Endothelial cell of umbilical vein (primary cell): Measurements from ENCODE around the gene MACROH2A1. TPM values are rescaled to one million over a fixed set of nuclear protein-coding genes. Genes with fewer than 3 reads are reported as not detected.

ENCODE experiments used
- BruUV-seq: library from RNA; stranded (reverse); fragments of 400-500 nt; replicated peaks from 2 replicates; lab custom pipeline; 2021; lab: Mats Ljungman, UMichigan
- CTCF ChIA-PET: fragments of 300-600, 350-600 bp; sonication (Branson Sonifier 250); formaldehyde crosslinking; loops from one replicate; lab custom pipeline; 2021; ENCODE audit warnings: antibody characterized with exemption, inconsistent platforms; lab: Charles Lee
- POLR2A ChIA-PET: fragments of 300-600, 350-600 bp; sonication (Branson Sonifier 250); formaldehyde crosslinking; loops from one replicate; lab custom pipeline; 2021; ENCODE audit warnings: antibody characterized with exemption, inconsistent platforms; lab: Charles Lee
- DNase-seq: peaks from one replicate; pipeline ENCODE4 v3.0.0-alpha.2; 2011; ENCODE audit warnings: low read depth, low spot score
- FAIRE-seq: peaks from 2 replicates; lab custom pipeline; 2011; peaks lifted over from hg19 to GRCh38; lab: Jason Lieb, UNC
- H2AFZ ChIP-seq: 2 replicates; pipeline ENCODE4 v1.6.0; 2012; ENCODE audit warnings: low read depth, low read length, control low read depth, inconsistent platforms
- H3K27ac ChIP-seq: 2 replicates; pipeline ENCODE4 v1.5.1; 2011; ENCODE audit warnings: low read depth, mild to moderate bottlenecking, control low read depth, low read length, moderate library complexity; ENCODE audit not compliant: insufficient read depth
- H3K27me3 ChIP-seq, 2 experiments: 2 replicates each; pipeline versions ENCODE4 v1.6.0 to v1.6.1; 2011; ENCODE audit warnings: low read length in 2 of 2, mixed read lengths in 1 of 2; ENCODE audit not compliant: control insufficient read depth in 2 of 2, insufficient read depth in 2 of 2
- H3K36me3 ChIP-seq, 2 experiments: 2 replicates in 1 of 2; 3 replicates in 1 of 2; pipeline ENCODE4 v1.5.1; 2011; ENCODE audit warnings: low read length in 2 of 2, mild to moderate bottlenecking in 1 of 2, moderate library complexity in 1 of 2; ENCODE audit not compliant: control insufficient read depth in 2 of 2, insufficient read depth in 2 of 2; ENCODE audit errors: extremely low read depth in 1 of 2
- H3K4me1 ChIP-seq: 3 replicates; pipeline ENCODE4 v1.5.1; 2011; ENCODE audit warnings: mild to moderate bottlenecking, low read length; ENCODE audit not compliant: control insufficient read depth, insufficient read depth; ENCODE audit errors: extremely low read depth
- H3K4me2 ChIP-seq: 2 replicates; pipeline ENCODE4 v1.6.1; 2011; ENCODE audit warnings: low read length, control low read depth, mixed read lengths; ENCODE audit not compliant: insufficient read depth
- H3K4me3 ChIP-seq, 3 experiments: fragments of 200-600 bp in 1 of 3; sonication (generic), shearing (Covaris generic) in 1 of 3; replicated peaks in 1 of 3; 2 replicates each; pipeline ENCODE4 v1.5.1; 2011 to 2016; ENCODE audit warnings: control low read depth in 3 of 3, low read length in 3 of 3, mild to moderate bottlenecking in 2 of 3, inconsistent platforms in 1 of 3, low read depth in 1 of 3, moderate library complexity in 1 of 3; ENCODE audit not compliant: insufficient read depth in 1 of 3
- H3K79me2 ChIP-seq: 2 replicates; pipeline ENCODE4 v1.6.0; 2012; ENCODE audit warnings: low read length, inconsistent platforms; ENCODE audit not compliant: control insufficient read depth, insufficient read depth
- H3K9ac ChIP-seq: replicated peaks from 2 replicates; pipeline ENCODE3; 2011; ENCODE audit warnings: low read length, control low read depth; ENCODE audit not compliant: insufficient read depth; ENCODE audit errors: extremely low read depth
- H3K9me1 ChIP-seq: replicated peaks from 3 replicates; pipeline ENCODE4 v1.6.0; 2011; ENCODE audit warnings: mild to moderate bottlenecking, low read length; ENCODE audit not compliant: control insufficient read depth, insufficient read depth; ENCODE audit errors: extremely low read depth
- H3K9me3 ChIP-seq: replicated peaks from 2 replicates; pipeline ENCODE4 v1.5.1; 2012; ENCODE audit warnings: low read length, inconsistent platforms; ENCODE audit not compliant: control insufficient read depth, insufficient read depth
- H4K20me1 ChIP-seq: replicated peaks from 2 replicates; pipeline ENCODE3; 2011; ENCODE audit warnings: mild to moderate bottlenecking, low read length; ENCODE audit not compliant: control insufficient read depth, insufficient read depth; ENCODE audit errors: extremely low read depth
- EZH2 ChIP-seq: IDR thresholded peaks from 2 replicates; pipeline ENCODE4 v1.6.1; 2012; ENCODE audit warnings: borderline replicate concordance, low read depth, mild to moderate bottlenecking, moderate library complexity, low read length, inconsistent platforms; ENCODE audit not compliant: severe bottlenecking
- GATA2 ChIP-seq: IDR thresholded peaks from 2 replicates; pipeline ENCODE4 v1.7.0; 2011; ENCODE audit warnings: low read depth, mild to moderate bottlenecking, moderate library complexity, mixed read lengths, low read length; ENCODE audit not compliant: insufficient read length, insufficient read depth
- JUN ChIP-seq: IDR thresholded peaks from 2 replicates; pipeline ENCODE4 v1.6.1; 2011; ENCODE audit warnings: borderline replicate concordance, low read depth; ENCODE audit not compliant: insufficient read length, insufficient read depth
- POLR2A ChIP-seq: IDR thresholded peaks from 2 replicates; pipeline ENCODE4 v1.6.1; 2012; ENCODE audit warnings: low read depth, mild to moderate bottlenecking, control low read depth, low read length
- POLR2AphosphoS5 ChIP-seq: IDR thresholded peaks from 2 replicates; pipeline ENCODE4 v1.6.1; 2012; ENCODE audit warnings: low read depth, mild to moderate bottlenecking, control low read depth, low read length, moderate library complexity; ENCODE audit not compliant: insufficient read depth
- dilution Hi-C: fragments of 300-500 bp; cut with MboI; formaldehyde crosslinking; loops from one replicate; pipeline ENCODE4 v1.15.0; 2019; ENCODE audit warnings: low sequenced_read_pairs; ENCODE audit not compliant: extremely low pct_ligation_motif_present
- intact Hi-C: fragments of 100-400 bp; cut with micrococcal nuclease; formaldehyde crosslinking; loops from one replicate; pipeline ENCODE4 v1.10.0; 2022
- polyA plus RNA-seq, 4 experiments: library from polyadenylated mRNA; depleted of rRNA in 3 of 4; stranded (reverse) in 3 of 4; unstranded in 1 of 4; fragments of >200 nt; gene quantifications; 2 replicates each; pipeline versions ENCODE4 v1.2.1 to v1.2.3, GENCODE V29; 2011 to 2012; ENCODE audit warnings: missing spikeins in 1 of 4
- total RNA-seq: library from RNA; stranded (reverse); gene quantifications from 2 replicates; pipeline ENCODE4 v1.2.3, GENCODE V29; 2021
- TF ChIP-seq, protein P1 (sequence below), 2 donors: IDR thresholded peaks; 1 replicate in 1 of 2; 2 replicates in 1 of 2; pipeline ENCODE4 v1.5.1; 2011; ENCODE audit warnings: low read length in 2 of 2, mild to moderate bottlenecking in 2 of 2, moderate library complexity in 2 of 2, control low read depth in 1 of 2, inconsistent platforms in 1 of 2, low read depth in 1 of 2; ENCODE audit not compliant: insufficient read depth in 1 of 2; ENCODE audit errors: extremely low read depth in 1 of 2
- TF ChIP-seq, protein P2 (sequence below): IDR thresholded peaks from 2 replicates; pipeline ENCODE4 v1.6.1; 2011; ENCODE audit not compliant: insufficient read depth, insufficient read length

MACROH2A1 gene
- total and polyA plus RNA-seq, 2 donors (not counting 3 experiments of a cell fraction or from before 2014, with no cell fraction given) = 89.3 to 147 TPM

DNA sequence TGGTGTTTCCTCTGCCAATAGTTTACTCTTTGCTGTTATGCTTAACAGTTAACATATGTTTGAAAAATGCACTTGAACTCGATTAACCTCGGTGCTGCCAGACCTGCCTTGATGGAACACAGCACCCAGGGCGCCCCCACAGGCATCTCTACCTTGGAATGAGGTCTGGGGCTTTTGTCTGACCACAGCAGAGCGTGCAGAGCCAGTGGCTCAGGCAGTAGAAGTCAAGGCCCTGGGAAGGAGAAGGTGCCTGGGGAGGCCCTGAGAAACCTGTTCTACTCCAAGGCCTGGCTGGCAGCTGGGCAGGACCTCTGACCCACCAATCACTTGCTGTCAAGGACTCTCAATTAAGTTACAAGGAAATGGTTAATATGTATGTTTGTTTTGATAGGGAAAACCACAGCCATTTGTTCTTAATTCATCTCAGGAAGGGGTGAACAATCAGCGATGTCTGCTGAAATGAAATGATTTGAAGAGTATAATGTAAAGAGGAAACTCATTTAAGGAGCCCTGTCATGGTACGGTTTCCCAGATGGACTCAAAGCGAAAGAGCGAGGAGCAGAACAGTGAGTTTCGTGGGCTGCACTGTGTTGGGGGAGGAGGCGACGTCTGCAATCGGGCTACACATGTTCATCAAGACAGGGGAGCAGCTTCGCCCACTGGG is 21.9 kb downstream of the MACROH2A1 start:
- FAIRE-seq (peak; percentile 90), DNase-seq (peak; percentile 66)
- no peak for TF ChIP-seq POLR2A
- no peak for TF ChIP-seq JUN
- TF ChIP-seq, protein P1, sequence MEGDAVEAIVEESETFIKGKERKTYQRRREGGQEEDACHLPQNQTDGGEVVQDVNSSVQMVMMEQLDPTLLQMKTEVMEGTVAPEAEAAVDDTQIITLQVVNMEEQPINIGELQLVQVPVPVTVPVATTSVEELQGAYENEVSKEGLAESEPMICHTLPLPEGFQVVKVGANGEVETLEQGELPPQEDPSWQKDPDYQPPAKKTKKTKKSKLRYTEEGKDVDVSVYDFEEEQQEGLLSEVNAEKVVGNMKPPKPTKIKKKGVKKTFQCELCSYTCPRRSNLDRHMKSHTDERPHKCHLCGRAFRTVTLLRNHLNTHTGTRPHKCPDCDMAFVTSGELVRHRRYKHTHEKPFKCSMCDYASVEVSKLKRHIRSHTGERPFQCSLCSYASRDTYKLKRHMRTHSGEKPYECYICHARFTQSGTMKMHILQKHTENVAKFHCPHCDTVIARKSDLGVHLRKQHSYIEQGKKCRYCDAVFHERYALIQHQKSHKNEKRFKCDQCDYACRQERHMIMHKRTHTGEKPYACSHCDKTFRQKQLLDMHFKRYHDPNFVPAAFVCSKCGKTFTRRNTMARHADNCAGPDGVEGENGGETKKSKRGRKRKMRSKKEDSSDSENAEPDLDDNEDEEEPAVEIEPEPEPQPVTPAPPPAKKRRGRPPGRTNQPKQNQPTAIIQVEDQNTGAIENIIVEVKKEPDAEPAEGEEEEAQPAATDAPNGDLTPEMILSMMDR (IDR thresholded peaks at IDR 0.05; ENCODE audit: extremely low read depth in 1 of 2, insufficient read depth in 1 of 2, low read depth in 1 of 2, low read length in 2 of 2) = no peak
- TF ChIP-seq POLR2AphosphoS5 = peak; percentile 60
- TF ChIP-seq GATA2 = no peak
- TF ChIP-seq, protein P2, sequence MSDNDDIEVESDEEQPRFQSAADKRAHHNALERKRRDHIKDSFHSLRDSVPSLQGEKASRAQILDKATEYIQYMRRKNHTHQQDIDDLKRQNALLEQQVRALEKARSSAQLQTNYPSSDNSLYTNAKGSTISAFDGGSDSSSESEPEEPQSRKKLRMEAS = no peak
- TF ChIP-seq EZH2 = no peak
- H3K4me1 ChIP-seq = peaks cover 21% of the 10 kb centered on the region
- dilution Hi-C loops = no loop called here
- H3K4me3 ChIP-seq = no peak overlapping the region
- H3K9me3 ChIP-seq = no peaks in the 10 kb centered on the region
- no peak overlapping the region for H2AFZ ChIP-seq
- H3K4me2 ChIP-seq = peak overlapping the region; percentile 1
- H3K36me3 ChIP-seq = peaks cover 10 to 20% of the 10 kb centered on the region in 2 experiments
- peaks cover 11% of the 10 kb centered on the region for H4K20me1 ChIP-seq
- H3K27ac ChIP-seq = no peak overlapping the region
- CTCF ChIA-PET = interaction anchor here (1.0 to 4.7 kb wide), 4 partner anchors 8 to 189 kb away, joined by 3 to 33 read pairs (median 3); partner anchors contain the start of gene MACROH2A1
- H3K9me1 ChIP-seq = no peaks in the 10 kb centered on the region
- POLR2A ChIA-PET = no interaction called here
- no peaks in the 10 kb centered on the region for H3K27me3 ChIP-seq
- peaks cover 10% of the 10 kb centered on the region for H3K79me2 ChIP-seq
- H3K9ac ChIP-seq = no peak overlapping the region
- intact Hi-C loops = loop anchor here (1.0 to 2.0 kb wide), 3 partner anchors 9 to 50 kb away; no protein-coding TSS in a partner anchor
- no TSS peak for BruUV-seq
